Fibroblast of lung (primary cell): ENCODE results near the gene STON2.
A peak's percentile ranks its signal among the peaks of the same experiment; 100 is the strongest.

Source experiments
- EZH2 ChIP-seq: IDR thresholded peaks from 2 replicates; pipeline ENCODE4 v1.5.1; 2012; ENCODE audit warnings: low read length, control low read depth, mild to moderate bottlenecking; ENCODE audit errors: missing control alignments
- TF ChIP-seq, protein P1 (sequence below), 2 donors: IDR thresholded peaks in 1 of 2; conservative IDR thresholded peaks in 1 of 2; 1 replicate in 1 of 2; 2 replicates in 1 of 2; pipeline ENCODE4 v1.5.1; 2011 to 2012; ENCODE audit warnings: low read length in 2 of 2, control low read depth in 1 of 2, inconsistent platforms in 1 of 2, low read depth in 1 of 2, mild to moderate bottlenecking in 1 of 2

DNA sequence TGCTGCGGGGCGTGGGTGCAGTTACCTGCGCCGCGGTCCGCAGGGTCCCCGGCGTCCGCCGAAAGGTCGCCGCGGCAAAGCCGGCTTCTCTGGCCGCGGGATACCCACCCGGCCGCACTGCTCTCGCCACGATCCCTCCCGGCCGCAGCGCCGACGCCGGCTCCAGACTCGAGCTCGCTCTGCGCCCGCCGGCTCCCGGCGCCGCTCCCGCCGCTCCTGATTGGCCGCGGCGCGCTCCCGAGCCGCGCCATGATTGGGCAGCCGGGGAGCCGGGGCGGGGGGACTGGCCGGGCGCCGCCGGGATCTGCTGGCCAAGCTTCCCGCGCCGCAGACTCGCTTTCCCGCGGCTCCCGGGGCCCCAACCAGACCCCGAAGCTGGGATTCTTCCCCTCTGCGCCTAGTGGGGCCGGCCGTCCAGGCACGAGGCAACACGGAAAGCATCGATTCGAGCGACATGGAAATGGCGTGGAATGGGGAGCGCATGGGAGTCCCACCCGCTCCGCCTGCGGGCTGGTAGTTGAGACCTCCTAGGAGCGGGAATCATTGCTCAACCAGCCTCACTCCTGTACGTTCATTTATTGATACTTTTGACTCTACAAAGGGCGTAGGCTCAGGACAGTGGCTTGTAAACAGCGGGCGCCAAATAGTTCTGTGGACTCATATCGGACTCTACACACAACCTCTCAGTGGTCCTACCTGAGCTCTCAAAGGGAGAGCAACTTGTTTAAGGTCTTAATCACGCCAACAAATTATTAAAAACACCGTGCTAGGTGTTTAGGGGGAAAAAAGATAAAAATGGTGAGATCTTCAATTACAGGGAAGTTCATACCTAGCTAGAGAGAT, 36.4 kb upstream of the STON2 start:
- TF ChIP-seq, protein P1, sequence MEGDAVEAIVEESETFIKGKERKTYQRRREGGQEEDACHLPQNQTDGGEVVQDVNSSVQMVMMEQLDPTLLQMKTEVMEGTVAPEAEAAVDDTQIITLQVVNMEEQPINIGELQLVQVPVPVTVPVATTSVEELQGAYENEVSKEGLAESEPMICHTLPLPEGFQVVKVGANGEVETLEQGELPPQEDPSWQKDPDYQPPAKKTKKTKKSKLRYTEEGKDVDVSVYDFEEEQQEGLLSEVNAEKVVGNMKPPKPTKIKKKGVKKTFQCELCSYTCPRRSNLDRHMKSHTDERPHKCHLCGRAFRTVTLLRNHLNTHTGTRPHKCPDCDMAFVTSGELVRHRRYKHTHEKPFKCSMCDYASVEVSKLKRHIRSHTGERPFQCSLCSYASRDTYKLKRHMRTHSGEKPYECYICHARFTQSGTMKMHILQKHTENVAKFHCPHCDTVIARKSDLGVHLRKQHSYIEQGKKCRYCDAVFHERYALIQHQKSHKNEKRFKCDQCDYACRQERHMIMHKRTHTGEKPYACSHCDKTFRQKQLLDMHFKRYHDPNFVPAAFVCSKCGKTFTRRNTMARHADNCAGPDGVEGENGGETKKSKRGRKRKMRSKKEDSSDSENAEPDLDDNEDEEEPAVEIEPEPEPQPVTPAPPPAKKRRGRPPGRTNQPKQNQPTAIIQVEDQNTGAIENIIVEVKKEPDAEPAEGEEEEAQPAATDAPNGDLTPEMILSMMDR (conservative IDR thresholded peaks at IDR 0.05 in 1 of 2, IDR thresholded peaks at IDR 0.05 in 1 of 2; ENCODE audit: low read depth in 1 of 2, low read length in 2 of 2) = no peak
- TF ChIP-seq EZH2 = peak; percentile 68
